K562 (cell line): ENCODE measurements around the gene ST7. TPM values are rescaled to one million over a fixed set of nuclear protein-coding genes. Genes with fewer than 3 reads are reported as not detected.

Experiments used
- ATAC-seq: fragments of 200-7000 bp; cut with Tn5 transposase; 3 replicates; pipeline ENCODE4 v1.9.1; 2020; ENCODE audit warnings: moderate library complexity
- BruUV-seq: library from RNA; stranded (reverse); fragments of 400-500 nt; replicated peaks from 2 replicates; lab custom pipeline; 2021; lab: Mats Ljungman, UMichigan
- CTCF ChIA-PET: fragments of 300-600 bp; formaldehyde crosslinking; extraction: SDS; loops from one replicate; lab custom pipeline; 2021; ENCODE audit warnings: low intra/inter-chr PET ratio; lab: Yijun Ruan, JAX
- POLR2A ChIA-PET: fragments of 300-600, 350-650 bp; sonication (Branson Sonifier 250); formaldehyde crosslinking; extraction: SDS; loops from one replicate; lab custom pipeline; 2021; ENCODE audit warnings: antibody characterized with exemption, inconsistent platforms; lab: Yijun Ruan, JAX
- DNase-seq, 4 experiments: peaks; one replicate each; pipeline versions ENCODE4 v3.0.0 to v3.0.0-alpha.2; 2011 to 2018; ENCODE audit warnings: low spot score in 3 of 4, mixed read lengths in 3 of 4; ENCODE audit errors: extremely low read depth in 1 of 4
- FAIRE-seq: peaks from 2 replicates; lab custom pipeline; 2011; peaks lifted over from hg19 to GRCh38; lab: Jason Lieb, UNC
- H2AFZ ChIP-seq: 2 replicates; pipeline ENCODE4 v1.6.0; 2011; ENCODE audit warnings: low read depth, low read length, control low read depth, inconsistent platforms
- H3K27ac ChIP-seq: fragments of 200-600 bp; 3 replicates; pipeline ENCODE4 v1.8.0; 2011; ENCODE audit warnings: low read depth, mild to moderate bottlenecking, control low read depth, inconsistent platforms, low read length, moderate library complexity, mixed read lengths; ENCODE audit errors: extremely low read depth
- H3K27me3 ChIP-seq, 2 experiments: fragments of 300-600 bp in 1 of 2; 2 replicates in 1 of 2; 3 replicates in 1 of 2; pipeline versions ENCODE4 v1.6.0 to v1.8.0; 2011; ENCODE audit warnings: inconsistent platforms in 2 of 2, low read length in 2 of 2, mild to moderate bottlenecking in 1 of 2, mixed read lengths in 1 of 2, moderate library complexity in 1 of 2; ENCODE audit not compliant: control insufficient read depth in 2 of 2, insufficient read depth in 2 of 2
- H3K36me3 ChIP-seq: fragments of 300-600 bp; 3 replicates; pipeline ENCODE4 v1.8.0; 2011; ENCODE audit warnings: mild to moderate bottlenecking, low read length, inconsistent platforms; ENCODE audit not compliant: control insufficient read depth, insufficient read depth
- H3K4me1 ChIP-seq, 2 experiments: fragments of 200-600 bp in 1 of 2; replicated peaks in 1 of 2; 2 replicates in 1 of 2; 3 replicates in 1 of 2; pipeline versions ENCODE4 v1.5.1 to v1.8.0; 2011; ENCODE audit warnings: inconsistent platforms in 2 of 2, low read length in 2 of 2, mild to moderate bottlenecking in 1 of 2, mixed read lengths in 1 of 2, moderate library complexity in 1 of 2; ENCODE audit not compliant: control insufficient read depth in 2 of 2, insufficient read depth in 2 of 2
- H3K4me2 ChIP-seq: 2 replicates; pipeline ENCODE4 v1.6.1; 2011; ENCODE audit warnings: low read length, control low read depth, inconsistent platforms, mixed read lengths; ENCODE audit not compliant: insufficient read depth
- H3K4me3 ChIP-seq: fragments of 200-600 bp; sonication (generic), shearing (Covaris generic); 2 replicates; pipeline ENCODE4 v1.5.1; 2016; ENCODE audit warnings: control low read depth, inconsistent platforms
- H3K79me2 ChIP-seq: fragments of 200-600 bp; 3 replicates; pipeline ENCODE4 v1.8.0; 2011; ENCODE audit warnings: low read length, inconsistent platforms; ENCODE audit not compliant: control insufficient read depth, insufficient read depth
- H3K9ac ChIP-seq, 2 experiments: 2 replicates each; pipeline versions ENCODE4 v1.6.0 to v1.6.1; 2011; ENCODE audit warnings: low read depth in 2 of 2, low read length in 2 of 2, control low read depth in 1 of 2, inconsistent platforms in 1 of 2, mild to moderate bottlenecking in 1 of 2, mixed read lengths in 1 of 2; ENCODE audit not compliant: insufficient read depth in 1 of 2
- H3K9me1 ChIP-seq: one replicate; pipeline ENCODE4 v1.6.0; 2011; ENCODE audit warnings: inconsistent platforms, mild to moderate bottlenecking, low read length, moderate library complexity; ENCODE audit not compliant: control insufficient read depth, insufficient read depth
- H3K9me3 ChIP-seq: replicated peaks from 2 replicates; pipeline ENCODE4 v1.5.1; 2011; ENCODE audit warnings: low read depth, low read length, inconsistent platforms; ENCODE audit not compliant: control insufficient read depth, insufficient read depth
- H4K20me1 ChIP-seq: replicated peaks from 2 replicates; pipeline ENCODE4 v1.6.1; 2011; ENCODE audit warnings: low read length, inconsistent platforms, mixed read lengths; ENCODE audit not compliant: control insufficient read depth, insufficient read depth
- CCAR2 ChIP-seq: fragments of 200-400 bp; formaldehyde crosslinking; IDR thresholded peaks from 2 replicates; pipeline ENCODE4 v1.6.1; 2017; ENCODE audit warnings: mild to moderate bottlenecking, low read depth, low read length
- E2F5 ChIP-seq: sonication (generic); formaldehyde crosslinking; IDR thresholded peaks from 2 replicates; pipeline ENCODE4 v1.8.0; 2022; ENCODE audit warnings: mild to moderate bottlenecking, missing genetic modification reagents
- E2F8 ChIP-seq: fragments of 450-650 bp; IDR thresholded peaks from 2 replicates; pipeline ENCODE4 v1.7.1; 2018; ENCODE audit warnings: mild to moderate bottlenecking, low read depth; ENCODE audit not compliant: partially characterized antibody
- GABPB1 ChIP-seq: sonication (generic); formaldehyde crosslinking; IDR thresholded peaks from 2 replicates; pipeline ENCODE4 v1.8.0; 2022; ENCODE audit warnings: mild to moderate bottlenecking, missing genetic modification reagents
- GATAD2A ChIP-seq: fragments of 450-650 bp; IDR thresholded peaks from 2 replicates; pipeline ENCODE4 v1.6.1; 2017
- HES1 ChIP-seq: fragments of 450-650 bp; IDR thresholded peaks from 2 replicates; pipeline ENCODE4 v1.6.1; 2016; ENCODE audit warnings: low read depth, mild to moderate bottlenecking, moderate library complexity
- HMG20B ChIP-seq: fragments of 250-450 bp; sonication (Bioruptor Pico); IDR thresholded peaks from 2 replicates; pipeline ENCODE4 v1.5.0; 2021; ENCODE audit warnings: mild to moderate bottlenecking
- MAFG ChIP-seq: fragments of 450-650 bp; conservative IDR thresholded peaks from 2 replicates; pipeline ENCODE4 v1.6.1; 2016; ENCODE audit warnings: missing genetic modification characterization, missing compliant biosample characterization
- TRIM25 ChIP-seq: fragments of 450-650 bp; IDR thresholded peaks from 2 replicates; pipeline ENCODE4 v1.7.0; 2016; ENCODE audit warnings: borderline replicate concordance
- ZFPM2 ChIP-seq: fragments of 250-450 bp; sonication (Bioruptor Pico); IDR thresholded peaks from 2 replicates; pipeline ENCODE4 v1.5.1; 2022; ENCODE audit warnings: mild to moderate bottlenecking
- in situ Hi-C: fragments of 300-500 bp; cut with MboI; formaldehyde crosslinking; loops from 4 replicates; pipeline ENCODE4 v1.15.0; 2018; ENCODE audit warnings: inconsistent platforms, mixed read lengths
- intact Hi-C: fragments of 100-400 bp; cut with micrococcal nuclease; formaldehyde crosslinking; loops from 2 replicates; pipeline ENCODE4 v1.14.2; 2022
- polyA plus RNA-seq, 8 experiments: library from polyadenylated mRNA; depleted of rRNA in 4 of 8; stranded (reverse) in 5 of 8; unstranded in 3 of 8; fragments of >200 nt; fragmentation: Nextera tagmentation in 2 of 8; fragmentation: Illumina TruSeq in 1 of 8; extraction: Ambion mirVana in 2 of 8; extraction: Trizol in 1 of 8; gene quantifications; 2 replicates each; pipeline versions ENCODE4 v1.2.1 to v1.2.3, GENCODE V29; 2011 to 2014; ENCODE audit warnings: inconsistent platforms in 1 of 8, missing spikeins in 1 of 8
- total RNA-seq, 7 experiments: library from RNA; depleted of rRNA in 6 of 7; stranded (reverse); fragments of >200 nt in 6 of 7; fragmentation: Illumina TruSeq in 2 of 7; extraction: Trizol in 2 of 7; gene quantifications; 2 replicates each; pipeline versions ENCODE4 v1.2.1 to v1.2.3, GENCODE V29; 2011 to 2021; ENCODE audit warnings: low replicate concordance in 1 of 7
- TF ChIP-seq, protein P1 (sequence below): fragments of 250-450 bp; sonication (Bioruptor Pico); IDR thresholded peaks from 2 replicates; pipeline ENCODE4 v1.4.0; 2020; ENCODE audit warnings: mild to moderate bottlenecking, moderate library complexity

ST7 gene
- total and polyA plus RNA-seq, 9 of the 15 experiments (the other 6 are each of a cell fraction or from before 2014, with no cell fraction given): 23.9 to 56.3 (median 36.9) TPM

- Histone ChIP-seq H3K9ac (no peak overlapping the region), H4K20me1 (peaks cover 4% of the 10 kb centered on the region; the same call in 1 of the 2 replicates), H2AFZ (no peak overlapping the region), H3K9me1 (no peaks in the 10 kb centered on the region), H3K79me2 (peaks cover 93% of the 10 kb centered on the region), H3K4me1 (peaks cover 5 to 33% of the 10 kb centered on the region in 2 experiments; a peak in 4 of 5 replicates), H3K27me3 (no peaks in the 10 kb centered on the region), H3K4me3 (no peak overlapping the region), H3K36me3 (peaks cover 28% of the 10 kb centered on the region), H3K4me2 (no peak overlapping the region)
- ChIA-PET POLR2A (interaction anchor here (1.0 to 3.5 kb wide), 3 partner anchors 11 to 14 kb away, joined by 3 to 14 read pairs (median 3); no protein-coding TSS in a partner anchor), CTCF (no interaction called here)
- in situ Hi-C loops (no loop called here), intact Hi-C loops (no loop called here)
- FAIRE-seq: no peak
- no peak for DNase-seq
- ATAC-seq: no peak
- BruUV-seq: no TSS peak
- TF ChIP-seq GATAD2A (no peak), E2F5 (CRISPR knock-in tag) (no peak), CCAR2 (no peak), ZFPM2 (CRISPR knock-in tag) (no peak), MAFG (tag) (no peak), GABPB1 (no peak), TRIM25 (no peak), HMG20B (no peak), HES1 (no peak), E2F8 (no peak)
- TF ChIP-seq, protein P1, sequence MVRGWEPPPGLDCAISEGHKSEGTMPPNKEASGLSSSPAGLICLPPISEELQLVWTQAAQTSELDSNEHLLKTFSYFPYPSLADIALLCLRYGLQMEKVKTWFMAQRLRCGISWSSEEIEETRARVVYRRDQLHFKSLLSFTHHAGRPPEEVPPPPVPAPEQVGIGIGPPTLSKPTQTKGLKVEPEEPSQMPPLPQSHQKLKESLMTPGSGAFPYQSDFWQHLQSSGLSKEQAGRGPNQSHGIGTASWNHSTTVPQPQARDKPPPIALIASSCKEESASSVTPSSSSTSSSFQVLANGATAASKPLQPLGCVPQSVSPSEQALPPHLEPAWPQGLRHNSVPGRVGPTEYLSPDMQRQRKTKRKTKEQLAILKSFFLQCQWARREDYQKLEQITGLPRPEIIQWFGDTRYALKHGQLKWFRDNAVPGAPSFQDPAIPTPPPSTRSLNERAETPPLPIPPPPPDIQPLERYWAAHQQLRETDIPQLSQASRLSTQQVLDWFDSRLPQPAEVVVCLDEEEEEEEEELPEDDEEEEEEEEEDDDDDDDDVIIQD: no peak
- TF ChIP-seq, all 486 proteins: peak for 0
- Histone ChIP-seq H3K27ac (no peak overlapping the region), H3K9me3 (no peaks in the 10 kb centered on the region)
Observed at GRCh38 chr7:117024811-117025210, 71.5 kb downstream of the ST7 start.
